A549 (cell line): ENCODE results near the gene POT1. TPM values are rescaled to one million over a fixed set of nuclear protein-coding genes. Genes with fewer than 3 reads are reported as not detected.
A peak's percentile ranks its signal among the peaks of the same experiment; 100 is the strongest.

Experiments used
- ATAC-seq, 2 experiments: fragments of 200-7000 bp in 1 of 2; fragments of >200 bp in 1 of 2; cut with Nextera tagmentation in 1 of 2; cut with Tn5 transposase in 1 of 2; 3 replicates each; pipeline versions ENCODE4 v1.8.0 to v1.9.1; 2018 to 2020; ENCODE audit warnings: mild to moderate bottlenecking in 1 of 2, moderate library complexity in 1 of 2
- CTCF ChIA-PET: fragments of 300-600 bp; sonication (Branson Sonifier 250); formaldehyde crosslinking; extraction: SDS; loops from one replicate; lab custom pipeline; 2021; ENCODE audit warnings: antibody characterized with exemption, inconsistent platforms; lab: Yijun Ruan, JAX
- POLR2A ChIA-PET: fragments of 350-600 bp; formaldehyde crosslinking; extraction: SDS; loops from one replicate; lab custom pipeline; 2021; ENCODE audit warnings: antibody characterized with exemption, inconsistent platforms; lab: Yijun Ruan, JAX
- DNase-seq, 2 experiments: peaks; one replicate each; pipeline versions ENCODE4 v3.0.0 to v3.0.0-alpha.2; 2011 to 2016; ENCODE audit warnings: low read depth in 1 of 2, low spot score in 1 of 2
- FAIRE-seq: peaks from 2 replicates; lab custom pipeline; 2011; peaks lifted over from hg19 to GRCh38; lab: Jason Lieb, UNC
- H3K27ac ChIP-seq, 2 experiments: fragments of >200 bp; sonication (Bioruptor Twin); formaldehyde crosslinking; 3 replicates each; pipeline ENCODE4 v1.5.1; 2016 to 2017
- H3K4me1 ChIP-seq: fragments of >200 bp; sonication (Bioruptor Twin); formaldehyde crosslinking; 3 replicates; pipeline ENCODE4 v1.6.1; 2016
- H3K4me2 ChIP-seq: fragments of >200 bp; sonication (Bioruptor Twin); formaldehyde crosslinking; 3 replicates; pipeline ENCODE4 v1.6.1; 2016
- H3K4me3 ChIP-seq: fragments of >200 bp; sonication (Bioruptor Twin); formaldehyde crosslinking; 3 replicates; pipeline ENCODE4 v1.5.1; 2016
- H3K9me3 ChIP-seq: fragments of >200 bp; sonication (Bioruptor Twin); formaldehyde crosslinking; 3 replicates; pipeline ENCODE4 v1.6.1; 2016
- CHD2 ChIP-seq: fragments of 150-350 bp; IDR thresholded peaks from 2 replicates; pipeline ENCODE4 v1.6.1; 2014; ENCODE audit warnings: low read length; ENCODE audit not compliant: partially characterized antibody
- E2F6 ChIP-seq: IDR thresholded peaks from 2 replicates; pipeline ENCODE4 v1.6.1; 2012; ENCODE audit warnings: low read depth, borderline replicate concordance
- EP300 ChIP-seq, 2 experiments: fragments of >200 bp; sonication (Bioruptor Twin); formaldehyde crosslinking; IDR thresholded peaks; 2 replicates in 1 of 2; 3 replicates in 1 of 2; pipeline ENCODE4 v1.6.1; 2016 to 2017
- ESRRA ChIP-seq: fragments of 150-350 bp; IDR thresholded peaks from 2 replicates; pipeline ENCODE4 v1.6.1; 2014; ENCODE audit warnings: mild to moderate bottlenecking, low read length, borderline replicate concordance
- HDAC2 ChIP-seq: fragments of 200-600 bp; sonication (generic); IDR thresholded peaks from 2 replicates; pipeline ENCODE4 v1.6.1; 2016
- HES2 ChIP-seq: fragments of >200 bp; sonication (Bioruptor Twin); formaldehyde crosslinking; IDR thresholded peaks from 2 replicates; pipeline ENCODE4 v1.6.1; 2016
- HEYL ChIP-seq: fragments of 250-450 bp; sonication (Bioruptor Pico); IDR thresholded peaks from 2 replicates; pipeline ENCODE4 v1.8.0; 2021; ENCODE audit warnings: mild to moderate bottlenecking, moderate library complexity
- HMGXB4 ChIP-seq: fragments of 250-450 bp; sonication (Bioruptor Pico); IDR thresholded peaks from 2 replicates; pipeline ENCODE4 v1.5.0; 2021; ENCODE audit warnings: mild to moderate bottlenecking, moderate library complexity, borderline replicate concordance
- HOXB13 ChIP-seq: fragments of 250-450 bp; sonication (Bioruptor Pico); IDR thresholded peaks from 2 replicates; pipeline ENCODE4 v1.5.0; 2020; ENCODE audit warnings: low read depth, mild to moderate bottlenecking, moderate library complexity
- HOXB5 ChIP-seq: fragments of 250-450 bp; sonication (Bioruptor Pico); IDR thresholded peaks from 2 replicates; pipeline ENCODE4 v1.5.0; 2020; ENCODE audit warnings: mild to moderate bottlenecking, moderate library complexity
- JUN ChIP-seq, 2 experiments: fragments of >200 bp; sonication (Bioruptor Twin); formaldehyde crosslinking; IDR thresholded peaks; 2 replicates in 1 of 2; 3 replicates in 1 of 2; pipeline ENCODE4 v1.6.1; 2016 to 2017
- MAFK ChIP-seq: fragments of 450-650 bp; IDR thresholded peaks from 2 replicates; pipeline ENCODE4 v1.6.1; 2014; ENCODE audit not compliant: partially characterized antibody
- MYC ChIP-seq: IDR thresholded peaks from 2 replicates; pipeline ENCODE4 v1.6.1; 2012; ENCODE audit warnings: mild to moderate bottlenecking, inconsistent platforms, low read length, improper control_type of control experiment, borderline replicate concordance
- NFE2L2 ChIP-seq: fragments of 150-350 bp; conservative IDR thresholded peaks from 2 replicates; pipeline ENCODE4 v1.6.1; 2014; ENCODE audit warnings: low read length
- NPAS2 ChIP-seq: fragments of 250-450 bp; sonication (Bioruptor Pico); IDR thresholded peaks from 2 replicates; pipeline ENCODE4 v1.8.0; 2022; ENCODE audit warnings: mild to moderate bottlenecking, moderate library complexity, borderline replicate concordance
- NR3C1 ChIP-seq: fragments of >200 bp; sonication (Bioruptor Twin); formaldehyde crosslinking; IDR thresholded peaks from 3 replicates; pipeline ENCODE4 v1.6.1; 2017
- PHF8 ChIP-seq: fragments of 200-600 bp; sonication (generic); IDR thresholded peaks from 2 replicates; pipeline ENCODE4 v1.6.1; 2016; ENCODE audit warnings: low read depth, mild to moderate bottlenecking, antibody characterized with exemption, moderate library complexity, borderline replicate concordance
- POLR2A ChIP-seq: IDR thresholded peaks from 2 replicates; pipeline ENCODE4 v1.6.1; 2012; ENCODE audit warnings: mild to moderate bottlenecking, low read length
- POLR2AphosphoS2 ChIP-seq: conservative IDR thresholded peaks from 2 replicates; pipeline ENCODE4 v1.6.1; 2012; ENCODE audit warnings: low read length, improper control_type of control experiment, inconsistent platforms
- RCOR1 ChIP-seq: fragments of 150-350 bp; IDR thresholded peaks from 2 replicates; pipeline ENCODE4 v1.6.1; 2014; ENCODE audit warnings: antibody characterized with exemption, low read length, low read depth
- RFX5 ChIP-seq: fragments of 450-650 bp; IDR thresholded peaks from 2 replicates; pipeline ENCODE4 v1.7.1; 2014; ENCODE audit warnings: antibody characterized with exemption, mild to moderate bottlenecking, moderate library complexity
- SMC3 ChIP-seq: fragments of >200 bp; sonication (Bioruptor Twin); formaldehyde crosslinking; IDR thresholded peaks from 3 replicates; pipeline ENCODE4 v1.6.1; 2018; ENCODE audit warnings: inconsistent platforms
- SREBF2 ChIP-seq: fragments of 450-650 bp; IDR thresholded peaks from 2 replicates; pipeline ENCODE4 v1.6.1; 2014; ENCODE audit warnings: mild to moderate bottlenecking, moderate library complexity
- TFCP2L1 ChIP-seq: fragments of 250-450 bp; sonication (Bioruptor Pico); IDR thresholded peaks from 2 replicates; pipeline ENCODE4 v1.5.0; 2021; ENCODE audit warnings: mild to moderate bottlenecking
- TP53 ChIP-seq: fragments of 250-450 bp; sonication (Bioruptor Pico); IDR thresholded peaks from 2 replicates; pipeline ENCODE4 v1.5.0; 2021; ENCODE audit warnings: mild to moderate bottlenecking, moderate library complexity
- USF2 ChIP-seq: fragments of 450-650 bp; IDR thresholded peaks from 2 replicates; pipeline ENCODE4 v1.6.1; 2014; ENCODE audit warnings: antibody characterized with exemption
- ZC3H11A ChIP-seq: fragments of 450-650 bp; IDR thresholded peaks from 2 replicates; pipeline ENCODE4 v1.6.1; 2014; ENCODE audit warnings: antibody characterized with exemption, mild to moderate bottlenecking
- WGBS: methylation state at CpG from one replicate; pipeline ENCODE4 v1.1.6; 2017; ENCODE audit errors: missing lambda C conversion rate; 5-methylcytosine and 5-hydroxymethylcytosine counted together
- polyA plus RNA-seq, 4 experiments: library from polyadenylated mRNA; depleted of rRNA in 3 of 4; stranded (reverse); fragments of >200 nt; fragmentation: RNase III in 1 of 4; extraction: RNeasy Plus Mini Kit Qiagen cat#74134 plus additional on column Dnase treatment in 1 of 4; gene quantifications; 2 replicates in 3 of 4; 3 replicates in 1 of 4; pipeline ENCODE4 v1.2.3, GENCODE V29; 2011 to 2017
- TF ChIP-seq, protein P1 (sequence below): IDR thresholded peaks from 2 replicates; pipeline ENCODE4 v1.6.1; 2012
- TF ChIP-seq, protein P2 (sequence below): fragments of 250-450 bp; sonication (Bioruptor Pico); IDR thresholded peaks from 2 replicates; pipeline ENCODE4 v1.5.0; 2020; ENCODE audit warnings: low read depth, mild to moderate bottlenecking, moderate library complexity
- TF ChIP-seq, protein P3 (sequence below): fragments of 200-600 bp; sonication (generic); IDR thresholded peaks from 2 replicates; pipeline ENCODE4 v1.6.1; 2016; ENCODE audit warnings: antibody characterized with exemption, mild to moderate bottlenecking, moderate library complexity

Gene POT1
- polyA plus RNA-seq, 2 of the 4 experiments (the other 2 are of a cell fraction): 21.6 to 56.2 TPM

DNA sequence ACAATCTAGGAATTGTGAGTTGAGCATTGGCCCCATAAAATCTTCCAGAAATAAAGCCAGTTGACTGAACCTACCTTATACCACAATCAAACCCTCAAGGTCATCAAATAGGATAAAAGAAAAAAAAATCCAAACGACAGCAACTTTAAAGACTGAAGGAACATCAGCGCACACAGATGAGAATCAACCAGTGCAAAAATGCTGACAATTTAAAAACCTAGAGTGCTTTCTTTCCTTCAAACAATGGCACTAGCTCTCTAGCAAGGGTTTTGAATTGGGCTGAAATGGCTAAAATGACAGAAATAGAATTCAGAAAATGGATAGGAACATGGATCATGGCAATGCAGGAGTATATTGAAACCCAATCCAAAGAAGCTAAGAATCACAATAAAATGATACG lies 16.1 kb upstream of the POT1 start:
- Histone ChIP-seq H3K4me2 (no peak overlapping the region), H3K27ac (no peak overlapping the region), H3K4me3 (no peak overlapping the region), H3K4me1 (no peaks in the 10 kb centered on the region), H3K9me3 (no peaks in the 10 kb centered on the region)
- ChIA-PET CTCF (no interaction called here), POLR2A (no interaction called here)
- FAIRE-seq: no peak
- 61% methylated on average over 3 of the region's 3 CpGs for WGBS
- no peak for ATAC-seq
- DNase-seq: no peak
- peak; percentile 47 for TF ChIP-seq MAFK
- no peak for TF ChIP-seq RFX5

- WGBS: 25% methylated on average over 2 of the region's 2 CpGs
- POLR2A ChIA-PET: no interaction called here
- DNase-seq (no peak), FAIRE-seq (no peak), ATAC-seq (no peak)
- Histone ChIP-seq H3K4me2 (no peak overlapping the region), H3K9me3 (no peaks in the 10 kb centered on the region), H3K4me1 (no peaks in the 10 kb centered on the region), H3K27ac (no peak overlapping the region), H3K4me3 (no peak overlapping the region)
- TF ChIP-seq SREBF2: no peak
- TF ChIP-seq PHF8: no peak
- no peak for TF ChIP-seq RCOR1
- TF ChIP-seq CHD2: no peak
- no peak for TF ChIP-seq HEYL (CRISPR knock-in tag)
- TF ChIP-seq TFCP2L1 (CRISPR knock-in tag): no peak
- TF ChIP-seq JUN (IDR thresholded peaks at IDR 0.05): no peak
- no peak for TF ChIP-seq HOXB5 (CRISPR knock-in tag)
- no peak for TF ChIP-seq MYC
- TF ChIP-seq USF2: no peak
- TF ChIP-seq MAFK: no peak
- no peak for TF ChIP-seq NR3C1
- TF ChIP-seq, protein P1, sequence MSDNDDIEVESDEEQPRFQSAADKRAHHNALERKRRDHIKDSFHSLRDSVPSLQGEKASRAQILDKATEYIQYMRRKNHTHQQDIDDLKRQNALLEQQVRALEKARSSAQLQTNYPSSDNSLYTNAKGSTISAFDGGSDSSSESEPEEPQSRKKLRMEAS: no peak
- TF ChIP-seq HOXB13 (CRISPR knock-in tag): no peak
- no peak for TF ChIP-seq NPAS2 (CRISPR knock-in tag)
- TF ChIP-seq, protein P2, sequence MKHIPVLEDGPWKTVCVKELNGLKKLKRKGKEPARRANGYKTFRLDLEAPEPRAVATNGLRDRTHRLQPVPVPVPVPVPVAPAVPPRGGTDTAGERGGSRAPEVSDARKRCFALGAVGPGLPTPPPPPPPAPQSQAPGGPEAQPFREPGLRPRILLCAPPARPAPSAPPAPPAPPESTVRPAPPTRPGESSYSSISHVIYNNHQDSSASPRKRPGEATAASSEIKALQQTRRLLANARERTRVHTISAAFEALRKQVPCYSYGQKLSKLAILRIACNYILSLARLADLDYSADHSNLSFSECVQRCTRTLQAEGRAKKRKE (CRISPR knock-in tag): no peak
- no peak for TF ChIP-seq EP300 (IDR thresholded peaks at IDR 0.05)
- CTCF ChIA-PET: no interaction called here
Measured at GRCh38 chr7:124943472-124943871, 13.8 kb upstream of the POT1 start.

DNA sequence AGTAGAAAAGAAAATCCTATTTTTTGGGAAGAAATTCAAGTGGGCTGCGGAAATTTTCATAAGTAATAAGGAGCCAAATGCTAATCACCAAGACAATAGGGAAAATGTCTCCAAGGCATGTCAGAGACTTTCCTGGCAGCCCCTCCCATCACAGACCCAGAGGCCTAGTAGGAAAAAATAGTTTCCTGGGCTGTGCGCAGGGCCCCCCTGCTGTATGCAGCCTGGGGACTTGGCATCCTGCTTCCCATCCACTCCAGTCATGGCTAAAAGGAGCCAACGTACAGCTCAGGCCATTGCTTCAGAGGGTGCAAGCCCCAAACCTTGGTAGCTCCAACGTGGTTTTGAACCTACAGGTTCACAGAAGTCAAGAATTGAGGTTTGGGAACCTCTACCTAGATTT lies 12.8 kb upstream of the POT1 start:
- no peaks in the 10 kb centered on the region for H3K4me1 ChIP-seq
- DNase-seq (no peak), FAIRE-seq (no peak), ATAC-seq (no peak)
- POLR2A ChIA-PET: no interaction called here
- H3K4me3 ChIP-seq: no peak overlapping the region
- WGBS: 38% methylated on average over 4 of the region's 4 CpGs
- no peak overlapping the region for H3K27ac ChIP-seq
- H3K9me3 ChIP-seq: no peaks in the 10 kb centered on the region
- CTCF ChIA-PET: no interaction called here
- H3K4me2 ChIP-seq: no peak overlapping the region
- TF ChIP-seq MYC (no peak), HOXB5 (CRISPR knock-in tag) (no peak), ESRRA (no peak), NFE2L2 (no peak), POLR2A (no peak), TP53 (CRISPR knock-in tag) (no peak), SMC3 (no peak), HES2 (no peak), E2F6 (no peak), POLR2AphosphoS2 (no peak), ZC3H11A (no peak), HMGXB4 (CRISPR knock-in tag) (no peak), HDAC2 (no peak)
- TF ChIP-seq, protein P3, sequence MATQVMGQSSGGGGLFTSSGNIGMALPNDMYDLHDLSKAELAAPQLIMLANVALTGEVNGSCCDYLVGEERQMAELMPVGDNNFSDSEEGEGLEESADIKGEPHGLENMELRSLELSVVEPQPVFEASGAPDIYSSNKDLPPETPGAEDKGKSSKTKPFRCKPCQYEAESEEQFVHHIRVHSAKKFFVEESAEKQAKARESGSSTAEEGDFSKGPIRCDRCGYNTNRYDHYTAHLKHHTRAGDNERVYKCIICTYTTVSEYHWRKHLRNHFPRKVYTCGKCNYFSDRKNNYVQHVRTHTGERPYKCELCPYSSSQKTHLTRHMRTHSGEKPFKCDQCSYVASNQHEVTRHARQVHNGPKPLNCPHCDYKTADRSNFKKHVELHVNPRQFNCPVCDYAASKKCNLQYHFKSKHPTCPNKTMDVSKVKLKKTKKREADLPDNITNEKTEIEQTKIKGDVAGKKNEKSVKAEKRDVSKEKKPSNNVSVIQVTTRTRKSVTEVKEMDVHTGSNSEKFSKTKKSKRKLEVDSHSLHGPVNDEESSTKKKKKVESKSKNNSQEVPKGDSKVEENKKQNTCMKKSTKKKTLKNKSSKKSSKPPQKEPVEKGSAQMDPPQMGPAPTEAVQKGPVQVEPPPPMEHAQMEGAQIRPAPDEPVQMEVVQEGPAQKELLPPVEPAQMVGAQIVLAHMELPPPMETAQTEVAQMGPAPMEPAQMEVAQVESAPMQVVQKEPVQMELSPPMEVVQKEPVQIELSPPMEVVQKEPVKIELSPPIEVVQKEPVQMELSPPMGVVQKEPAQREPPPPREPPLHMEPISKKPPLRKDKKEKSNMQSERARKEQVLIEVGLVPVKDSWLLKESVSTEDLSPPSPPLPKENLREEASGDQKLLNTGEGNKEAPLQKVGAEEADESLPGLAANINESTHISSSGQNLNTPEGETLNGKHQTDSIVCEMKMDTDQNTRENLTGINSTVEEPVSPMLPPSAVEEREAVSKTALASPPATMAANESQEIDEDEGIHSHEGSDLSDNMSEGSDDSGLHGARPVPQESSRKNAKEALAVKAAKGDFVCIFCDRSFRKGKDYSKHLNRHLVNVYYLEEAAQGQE: no peak
